Fibroblast of lung (primary cell): ENCODE measurements around the gene CRISP1.

Experiments
- EZH2 ChIP-seq: IDR thresholded peaks from 2 replicates; pipeline ENCODE4 v1.5.1; 2012; ENCODE audit warnings: low read length, control low read depth, mild to moderate bottlenecking; ENCODE audit errors: missing control alignments
- TF ChIP-seq, protein P1 (sequence below), 2 donors: IDR thresholded peaks in 1 of 2; conservative IDR thresholded peaks in 1 of 2; 1 replicate in 1 of 2; 2 replicates in 1 of 2; pipeline ENCODE4 v1.5.1; 2011 to 2012; ENCODE audit warnings: low read length in 2 of 2, control low read depth in 1 of 2, inconsistent platforms in 1 of 2, low read depth in 1 of 2, mild to moderate bottlenecking in 1 of 2

DNA sequence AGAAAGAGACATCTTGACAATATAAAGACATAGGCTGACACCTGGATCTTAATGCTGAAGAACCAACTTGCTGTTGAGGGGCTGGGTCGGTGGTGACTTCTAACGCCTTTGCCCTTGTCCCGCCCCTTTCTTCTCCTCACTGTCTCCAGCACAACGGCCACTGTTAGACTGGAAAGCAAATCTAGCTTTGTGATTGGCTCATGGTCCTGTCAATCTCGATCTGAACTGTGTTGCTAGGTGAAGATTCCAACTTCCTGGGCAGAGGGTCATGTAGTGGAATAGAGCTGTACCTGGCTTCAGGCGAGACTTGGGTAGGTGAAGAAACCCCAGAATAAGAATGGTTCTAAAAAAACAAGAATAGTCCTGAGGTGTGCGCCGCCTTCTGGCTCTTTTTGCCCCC lies 79.2 kb downstream of the CRISP1 start, which contains the start of gene PGK2:
- TF ChIP-seq, protein P1, sequence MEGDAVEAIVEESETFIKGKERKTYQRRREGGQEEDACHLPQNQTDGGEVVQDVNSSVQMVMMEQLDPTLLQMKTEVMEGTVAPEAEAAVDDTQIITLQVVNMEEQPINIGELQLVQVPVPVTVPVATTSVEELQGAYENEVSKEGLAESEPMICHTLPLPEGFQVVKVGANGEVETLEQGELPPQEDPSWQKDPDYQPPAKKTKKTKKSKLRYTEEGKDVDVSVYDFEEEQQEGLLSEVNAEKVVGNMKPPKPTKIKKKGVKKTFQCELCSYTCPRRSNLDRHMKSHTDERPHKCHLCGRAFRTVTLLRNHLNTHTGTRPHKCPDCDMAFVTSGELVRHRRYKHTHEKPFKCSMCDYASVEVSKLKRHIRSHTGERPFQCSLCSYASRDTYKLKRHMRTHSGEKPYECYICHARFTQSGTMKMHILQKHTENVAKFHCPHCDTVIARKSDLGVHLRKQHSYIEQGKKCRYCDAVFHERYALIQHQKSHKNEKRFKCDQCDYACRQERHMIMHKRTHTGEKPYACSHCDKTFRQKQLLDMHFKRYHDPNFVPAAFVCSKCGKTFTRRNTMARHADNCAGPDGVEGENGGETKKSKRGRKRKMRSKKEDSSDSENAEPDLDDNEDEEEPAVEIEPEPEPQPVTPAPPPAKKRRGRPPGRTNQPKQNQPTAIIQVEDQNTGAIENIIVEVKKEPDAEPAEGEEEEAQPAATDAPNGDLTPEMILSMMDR (conservative IDR thresholded peaks at IDR 0.05 in 1 of 2, IDR thresholded peaks at IDR 0.05 in 1 of 2; ENCODE audit: low read depth in 1 of 2, low read length in 2 of 2), result no peak
- TF ChIP-seq EZH2, result no peak
